Smooth muscle cell of the pulmonary artery (primary cell): ENCODE results near the gene EIF3A. TPM values are rescaled to one million over a fixed set of nuclear protein-coding genes. Genes with fewer than 3 reads are reported as not detected.

Experiments used
- total RNA-seq: library from RNA; depleted of rRNA; stranded (reverse); fragments of >200 nt; gene quantifications from 2 replicates; pipeline ENCODE4 v1.2.3, GENCODE V29; 2014

The EIF3A gene, protein sequence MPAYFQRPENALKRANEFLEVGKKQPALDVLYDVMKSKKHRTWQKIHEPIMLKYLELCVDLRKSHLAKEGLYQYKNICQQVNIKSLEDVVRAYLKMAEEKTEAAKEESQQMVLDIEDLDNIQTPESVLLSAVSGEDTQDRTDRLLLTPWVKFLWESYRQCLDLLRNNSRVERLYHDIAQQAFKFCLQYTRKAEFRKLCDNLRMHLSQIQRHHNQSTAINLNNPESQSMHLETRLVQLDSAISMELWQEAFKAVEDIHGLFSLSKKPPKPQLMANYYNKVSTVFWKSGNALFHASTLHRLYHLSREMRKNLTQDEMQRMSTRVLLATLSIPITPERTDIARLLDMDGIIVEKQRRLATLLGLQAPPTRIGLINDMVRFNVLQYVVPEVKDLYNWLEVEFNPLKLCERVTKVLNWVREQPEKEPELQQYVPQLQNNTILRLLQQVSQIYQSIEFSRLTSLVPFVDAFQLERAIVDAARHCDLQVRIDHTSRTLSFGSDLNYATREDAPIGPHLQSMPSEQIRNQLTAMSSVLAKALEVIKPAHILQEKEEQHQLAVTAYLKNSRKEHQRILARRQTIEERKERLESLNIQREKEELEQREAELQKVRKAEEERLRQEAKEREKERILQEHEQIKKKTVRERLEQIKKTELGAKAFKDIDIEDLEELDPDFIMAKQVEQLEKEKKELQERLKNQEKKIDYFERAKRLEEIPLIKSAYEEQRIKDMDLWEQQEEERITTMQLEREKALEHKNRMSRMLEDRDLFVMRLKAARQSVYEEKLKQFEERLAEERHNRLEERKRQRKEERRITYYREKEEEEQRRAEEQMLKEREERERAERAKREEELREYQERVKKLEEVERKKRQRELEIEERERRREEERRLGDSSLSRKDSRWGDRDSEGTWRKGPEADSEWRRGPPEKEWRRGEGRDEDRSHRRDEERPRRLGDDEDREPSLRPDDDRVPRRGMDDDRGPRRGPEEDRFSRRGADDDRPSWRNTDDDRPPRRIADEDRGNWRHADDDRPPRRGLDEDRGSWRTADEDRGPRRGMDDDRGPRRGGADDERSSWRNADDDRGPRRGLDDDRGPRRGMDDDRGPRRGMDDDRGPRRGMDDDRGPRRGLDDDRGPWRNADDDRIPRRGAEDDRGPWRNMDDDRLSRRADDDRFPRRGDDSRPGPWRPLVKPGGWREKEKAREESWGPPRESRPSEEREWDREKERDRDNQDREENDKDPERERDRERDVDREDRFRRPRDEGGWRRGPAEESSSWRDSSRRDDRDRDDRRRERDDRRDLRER (N-terminal part only)
- total RNA-seq = 125 and 140 TPM in 2 replicates

GRCh38 chr10:119080521-119081259 lies at the start of gene EIF3A:
TSS of gene EIF3A (minus strand) at chr10:119080817. CDS start at chr10:119080676, 141 bp downstream.

GRCh38 chr10:119103903-119104653 lies 23.5 kb upstream of the EIF3A start, which contains the start of gene DENND10:
TSS of gene DENND10 (plus strand) at chr10:119104113. CDS start at chr10:119104143, 30 bp downstream.

GRCh38 chr10:119029613-119030420 lies 50.8 kb downstream of the EIF3A start, which contains the start of gene NANOS1:
TSS of gene NANOS1 (plus strand) at chr10:119029714. CDS start at chr10:119029802, 88 bp downstream.

Other genes starting within 250 kb of the EIF3A start
- gene NANOS1, start 51.1 kb downstream of the EIF3A start, total RNA-seq = 0.99 and 1.5 TPM in 2 replicates
- 69.5 and 74.1 TPM in 2 replicates for gene DENND10, start 23.3 kb upstream of the EIF3A start, total RNA-seq
- gene SFXN4, start 84.9 kb upstream of the EIF3A start, total RNA-seq = 8.5 and 10.8 TPM in 2 replicates
- 181 and 187 TPM in 2 replicates for gene PRDX3, start 98.0 kb upstream of the EIF3A start, total RNA-seq
- gene GRK5, start 126.8 kb upstream of the EIF3A start, total RNA-seq = 35.9 and 60.3 TPM in 2 replicates